ENCODE measurements around the gene FAM168B. TPM values are rescaled to one million over a fixed set of nuclear protein-coding genes. Genes with fewer than 3 reads are reported as not detected.

FAM168B gene
- polyA plus RNA-seq, 1 donor (not counting 4 experiments of a cell fraction or from before 2014, with no cell fraction given), result 50.8 TPM

DNA sequence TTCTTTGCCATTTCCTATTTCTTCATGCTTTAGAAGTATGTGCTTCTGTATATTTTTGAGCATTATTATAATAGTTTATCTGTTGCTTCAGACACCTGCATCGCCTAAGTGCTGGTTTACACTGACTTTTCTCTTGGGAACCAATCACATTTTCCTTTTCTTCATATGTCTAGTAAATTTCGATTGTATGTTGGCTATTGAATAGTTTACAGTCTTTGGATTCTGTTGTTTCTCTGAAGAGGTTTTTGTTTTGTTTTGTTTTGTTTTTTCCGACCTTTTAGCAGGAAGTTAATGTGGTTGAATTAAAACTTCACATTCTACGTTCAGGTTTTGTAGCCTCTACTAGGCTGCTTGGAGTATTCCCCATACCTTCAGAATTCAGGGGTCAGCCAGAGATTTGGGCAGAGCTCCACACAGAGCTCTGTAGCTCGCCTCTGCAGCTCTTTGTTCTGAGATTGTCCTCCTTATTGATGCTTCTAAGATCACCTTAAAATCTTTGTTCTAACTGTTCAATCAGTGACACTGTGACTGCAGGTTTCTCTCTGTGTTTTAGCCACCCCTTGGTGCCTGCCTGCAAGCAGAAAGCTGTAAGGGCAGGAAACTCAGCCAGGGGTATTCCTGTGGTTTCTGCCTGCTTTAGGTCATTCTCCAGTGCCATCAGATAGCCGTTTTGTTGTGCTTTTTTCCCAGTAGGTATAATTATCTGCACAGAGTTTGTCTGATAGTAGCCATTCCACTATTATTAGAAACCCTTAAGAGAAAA, 83.4 kb downstream of the FAM168B start:
- H3K9me3 ChIP-seq (ENCODE audit: control insufficient read depth, low read depth, low read length), result no peaks in the 10 kb centered on the region
- no peaks in the 10 kb centered on the region for H3K36me3 ChIP-seq (ENCODE audit: control insufficient read depth in 2 of 2, extremely low read depth in 1 of 2, insufficient read depth in 2 of 2, low read length in 2 of 2)
- no peak overlapping the region for H3K4me3 ChIP-seq (ENCODE audit: control insufficient read depth in 2 of 3, extremely low read depth in 1 of 3, insufficient read depth in 2 of 3, low read depth in 1 of 3, low read length in 3 of 3)
- dilution Hi-C loops (cut with MboI; ENCODE audit: extremely low pct_ligation_motif_present, low sequenced_read_pairs), result no loop called here
- TF ChIP-seq, protein P1, sequence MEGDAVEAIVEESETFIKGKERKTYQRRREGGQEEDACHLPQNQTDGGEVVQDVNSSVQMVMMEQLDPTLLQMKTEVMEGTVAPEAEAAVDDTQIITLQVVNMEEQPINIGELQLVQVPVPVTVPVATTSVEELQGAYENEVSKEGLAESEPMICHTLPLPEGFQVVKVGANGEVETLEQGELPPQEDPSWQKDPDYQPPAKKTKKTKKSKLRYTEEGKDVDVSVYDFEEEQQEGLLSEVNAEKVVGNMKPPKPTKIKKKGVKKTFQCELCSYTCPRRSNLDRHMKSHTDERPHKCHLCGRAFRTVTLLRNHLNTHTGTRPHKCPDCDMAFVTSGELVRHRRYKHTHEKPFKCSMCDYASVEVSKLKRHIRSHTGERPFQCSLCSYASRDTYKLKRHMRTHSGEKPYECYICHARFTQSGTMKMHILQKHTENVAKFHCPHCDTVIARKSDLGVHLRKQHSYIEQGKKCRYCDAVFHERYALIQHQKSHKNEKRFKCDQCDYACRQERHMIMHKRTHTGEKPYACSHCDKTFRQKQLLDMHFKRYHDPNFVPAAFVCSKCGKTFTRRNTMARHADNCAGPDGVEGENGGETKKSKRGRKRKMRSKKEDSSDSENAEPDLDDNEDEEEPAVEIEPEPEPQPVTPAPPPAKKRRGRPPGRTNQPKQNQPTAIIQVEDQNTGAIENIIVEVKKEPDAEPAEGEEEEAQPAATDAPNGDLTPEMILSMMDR (optimal IDR thresholded peaks at IDR 0.05 in 1 of 3, IDR thresholded peaks at IDR 0.05 in 1 of 3, conservative IDR thresholded peaks at IDR 0.05 in 1 of 3; ENCODE audit: extremely low read depth in 1 of 3, insufficient read depth in 2 of 3, low read length in 3 of 3), result no peak
- no peak for TF ChIP-seq EZH2 (IDR thresholded peaks at IDR 0.05; ENCODE audit: low read length)
- H3K9ac ChIP-seq (ENCODE audit: control insufficient read depth, extremely low read depth, insufficient read depth, low read length), result no peak overlapping the region
- no peak overlapping the region for H3K4me2 ChIP-seq (ENCODE audit: control insufficient read depth, extremely low read depth, insufficient read depth, low read depth, low read length)
- no peaks in the 10 kb centered on the region for H3K27me3 ChIP-seq (ENCODE audit: control insufficient read depth, extremely low read depth, insufficient read depth, low read length)
- no peaks in the 10 kb centered on the region for H3K9me1 ChIP-seq (ENCODE audit: control insufficient read depth, extremely low read depth, insufficient read depth, low read length)
- no peaks in the 10 kb centered on the region for H4K20me1 ChIP-seq (ENCODE audit: control insufficient read depth, extremely low read depth, insufficient read depth, low read length)
- no peak overlapping the region for H3K27ac ChIP-seq (ENCODE audit: control insufficient read depth, insufficient read depth, low read length)
- FAIRE-seq (no peak), DNase-seq (ENCODE audit: low read depth, low spot score) (no peak)
- H3K4me1 ChIP-seq (ENCODE audit: control insufficient read depth, extremely low read depth, insufficient read depth, low read length), result peaks cover 12% of the 10 kb centered on the region
- no peaks in the 10 kb centered on the region for H3K79me2 ChIP-seq (ENCODE audit: control insufficient read depth, insufficient read depth, low read length)
- H2AFZ ChIP-seq (ENCODE audit: control insufficient read depth, low read length), result no peak overlapping the region

DNA sequence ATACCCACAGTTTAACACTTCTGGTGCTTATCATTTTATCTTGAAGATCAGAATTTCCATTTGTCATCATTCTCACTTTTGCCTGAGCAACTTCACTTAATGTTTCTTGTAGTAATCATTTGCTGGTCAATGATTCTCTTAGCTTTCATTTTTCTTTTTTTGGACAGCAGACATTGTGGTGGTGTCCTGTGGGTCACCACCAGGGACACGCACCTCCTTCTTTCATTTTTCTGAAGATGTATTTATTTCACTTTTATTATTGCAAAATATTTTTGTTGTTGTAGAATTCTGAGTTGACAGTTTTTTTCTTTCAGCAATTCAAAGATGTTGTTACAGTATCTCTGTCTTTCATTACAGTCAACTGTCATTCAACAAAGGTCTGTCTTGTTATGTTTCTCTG, 84.3 kb downstream of the FAM168B start:
- Histone ChIP-seq H3K4me2 (ENCODE audit: control insufficient read depth, extremely low read depth, insufficient read depth, low read depth, low read length) (no peak overlapping the region), H3K27me3 (ENCODE audit: control insufficient read depth, extremely low read depth, insufficient read depth, low read length) (no peaks in the 10 kb centered on the region), H3K9me3 (ENCODE audit: control insufficient read depth, low read depth, low read length) (no peaks in the 10 kb centered on the region), H3K4me3 (ENCODE audit: control insufficient read depth in 2 of 3, extremely low read depth in 1 of 3, insufficient read depth in 2 of 3, low read depth in 1 of 3, low read length in 3 of 3) (no peak overlapping the region), H3K9ac (ENCODE audit: control insufficient read depth, extremely low read depth, insufficient read depth, low read length) (no peak overlapping the region), H3K27ac (ENCODE audit: control insufficient read depth, insufficient read depth, low read length) (no peak overlapping the region), H2AFZ (ENCODE audit: control insufficient read depth, low read length) (no peak overlapping the region), H4K20me1 (ENCODE audit: control insufficient read depth, extremely low read depth, insufficient read depth, low read length) (no peaks in the 10 kb centered on the region), H3K79me2 (ENCODE audit: control insufficient read depth, insufficient read depth, low read length) (no peaks in the 10 kb centered on the region), H3K4me1 (ENCODE audit: control insufficient read depth, extremely low read depth, insufficient read depth, low read length) (peaks cover 3% of the 10 kb centered on the region), H3K9me1 (ENCODE audit: control insufficient read depth, extremely low read depth, insufficient read depth, low read length) (no peaks in the 10 kb centered on the region), H3K36me3 (ENCODE audit: control insufficient read depth in 2 of 2, extremely low read depth in 1 of 2, insufficient read depth in 2 of 2, low read length in 2 of 2) (no peaks in the 10 kb centered on the region)
- dilution Hi-C loops (cut with MboI; ENCODE audit: extremely low pct_ligation_motif_present, low sequenced_read_pairs), result no loop called here
- no peak for TF ChIP-seq EZH2 (IDR thresholded peaks at IDR 0.05; ENCODE audit: low read length)
- TF ChIP-seq, protein P1 (optimal IDR thresholded peaks at IDR 0.05 in 1 of 3, IDR thresholded peaks at IDR 0.05 in 1 of 3, conservative IDR thresholded peaks at IDR 0.05 in 1 of 3; ENCODE audit: extremely low read depth in 1 of 3, insufficient read depth in 2 of 3, low read length in 3 of 3), result no peak
- FAIRE-seq (no peak), DNase-seq (ENCODE audit: low read depth, low spot score) (no peak)

Data from keratinocyte (primary cell).